ENCODE data around the gene RCC1.

GRCh38 chr1:28470146-28470545, 35.7 kb upstream of the RCC1 start:
- TF ChIP-seq, protein P1, sequence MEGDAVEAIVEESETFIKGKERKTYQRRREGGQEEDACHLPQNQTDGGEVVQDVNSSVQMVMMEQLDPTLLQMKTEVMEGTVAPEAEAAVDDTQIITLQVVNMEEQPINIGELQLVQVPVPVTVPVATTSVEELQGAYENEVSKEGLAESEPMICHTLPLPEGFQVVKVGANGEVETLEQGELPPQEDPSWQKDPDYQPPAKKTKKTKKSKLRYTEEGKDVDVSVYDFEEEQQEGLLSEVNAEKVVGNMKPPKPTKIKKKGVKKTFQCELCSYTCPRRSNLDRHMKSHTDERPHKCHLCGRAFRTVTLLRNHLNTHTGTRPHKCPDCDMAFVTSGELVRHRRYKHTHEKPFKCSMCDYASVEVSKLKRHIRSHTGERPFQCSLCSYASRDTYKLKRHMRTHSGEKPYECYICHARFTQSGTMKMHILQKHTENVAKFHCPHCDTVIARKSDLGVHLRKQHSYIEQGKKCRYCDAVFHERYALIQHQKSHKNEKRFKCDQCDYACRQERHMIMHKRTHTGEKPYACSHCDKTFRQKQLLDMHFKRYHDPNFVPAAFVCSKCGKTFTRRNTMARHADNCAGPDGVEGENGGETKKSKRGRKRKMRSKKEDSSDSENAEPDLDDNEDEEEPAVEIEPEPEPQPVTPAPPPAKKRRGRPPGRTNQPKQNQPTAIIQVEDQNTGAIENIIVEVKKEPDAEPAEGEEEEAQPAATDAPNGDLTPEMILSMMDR (IDR thresholded peaks at IDR 0.05 in 4 of 5, conservative IDR thresholded peaks at IDR 0.05 in 1 of 5): no peak
- TF ChIP-seq POLR2A (IDR thresholded peaks at IDR 0.05): no peak
